Amniotic stem cell (primary cell): ENCODE data around the gene RPL14.

ENCODE experiments used
- DNase-seq: peaks from one replicate; lab custom pipeline; 2025; lab: John Stamatoyannopoulos, UW

The RPL14 gene

GRCh38 chr3:40463579-40463978 lies 6.4 kb downstream of the RPL14 start:
- DNase-seq, result no peak

- DNase-seq, result no peak
These were observed 7.4 kb downstream of the RPL14 start for GRCh38 chr3:40464339-40465110.

- DNase-seq, result no peak
These were observed 7.9 kb downstream of the RPL14 start for GRCh38 chr3:40465111-40465407.

- DNase-seq, result no peak
These were observed 8.3 kb downstream of the RPL14 start for GRCh38 chr3:40465456-40465855.

GRCh38 chr3:40468018-40468417 lies 10.9 kb downstream of the RPL14 start:
- no peak for DNase-seq

- DNase-seq, result no peak
These were observed 13.6 kb downstream of the RPL14 start for GRCh38 chr3:40470701-40471100.

GRCh38 chr3:40476478-40477470 lies 19.6 kb downstream of the RPL14 start, which contains the start of gene ZNF619:
Gene ZNF619 (plus strand): TSS chr3:40477122. CDS start chr3:40477980, 858 bp downstream.
- DNase-seq, result peak; percentile 9

GRCh38 chr3:40477666-40478065 lies 20.5 kb downstream of the RPL14 start:
- no peak for DNase-seq

- no peak for DNase-seq
These were observed 30.0 kb downstream of the RPL14 start for GRCh38 chr3:40487172-40487571.

GRCh38 chr3:40490916-40491315 lies 33.8 kb downstream of the RPL14 start:
- no peak for DNase-seq

- DNase-seq, result no peak
These were observed 37.6 kb downstream of the RPL14 start for GRCh38 chr3:40494698-40495097.

GRCh38 chr3:40497288-40497687 lies 40.1 kb downstream of the RPL14 start:
- no peak for DNase-seq

- no peak for DNase-seq
These were observed 42.8 kb downstream of the RPL14 start for GRCh38 chr3:40499952-40500351.

- DNase-seq, result no peak
These were observed 44.9 kb downstream of the RPL14 start for GRCh38 chr3:40502034-40502433.

GRCh38 chr3:40504636-40505430 lies 47.7 kb downstream of the RPL14 start:
- no peak for DNase-seq

- no peak for DNase-seq
These were observed 48.7 kb downstream of the RPL14 start, which contains the start of gene ZNF620 for GRCh38 chr3:40505599-40506462. Gene ZNF620 (plus strand): TSS chr3:40506039. CDS start chr3:40506353, 314 bp downstream.

GRCh38 chr3:40511031-40511718 lies 54.0 kb downstream of the RPL14 start:
- no peak for DNase-seq

GRCh38 chr3:40516201-40516600 lies 59.1 kb downstream of the RPL14 start:
- no peak for DNase-seq

- no peak for DNase-seq
These were observed 60.9 kb downstream of the RPL14 start for GRCh38 chr3:40518067-40518466.
